Keratinocyte (primary cell): ENCODE measurements around the gene USP20. TPM values are rescaled to one million over a fixed set of nuclear protein-coding genes. Genes with fewer than 3 reads are reported as not detected.

Experiments
- DNase-seq: peaks from one replicate; pipeline ENCODE4 v3.0.0-alpha.2; 2011; ENCODE audit warnings: low read depth, missing footprints, low spot score
- FAIRE-seq: peaks from 2 replicates; lab custom pipeline; 2011; peaks lifted over from hg19 to GRCh38; lab: Jason Lieb, UNC
- H2AFZ ChIP-seq: 2 replicates; pipeline ENCODE4 v1.6.0; 2012; ENCODE audit warnings: low read length, control low read depth, inconsistent platforms; ENCODE audit not compliant: control insufficient read depth
- H3K27ac ChIP-seq: 2 replicates; pipeline ENCODE4 v1.5.1; 2011; ENCODE audit warnings: low read length; ENCODE audit not compliant: control insufficient read depth, insufficient read depth
- H3K27me3 ChIP-seq: 3 replicates; pipeline ENCODE4 v1.6.0; 2011; ENCODE audit warnings: low read length; ENCODE audit not compliant: control insufficient read depth, insufficient read depth; ENCODE audit errors: extremely low read depth
- H3K36me3 ChIP-seq, 2 experiments: 2 replicates in 1 of 2; 3 replicates in 1 of 2; pipeline ENCODE4 v1.5.1; 2011; ENCODE audit warnings: low read length in 2 of 2, mild to moderate bottlenecking in 1 of 2; ENCODE audit not compliant: control insufficient read depth in 2 of 2, insufficient read depth in 2 of 2; ENCODE audit errors: extremely low read depth in 1 of 2
- H3K4me1 ChIP-seq: 3 replicates; pipeline ENCODE4 v1.5.1; 2011; ENCODE audit warnings: low read length; ENCODE audit not compliant: control insufficient read depth, insufficient read depth; ENCODE audit errors: extremely low read depth
- H3K4me2 ChIP-seq: 3 replicates; pipeline ENCODE4 v1.6.0; 2011; ENCODE audit warnings: low read depth, low read length; ENCODE audit not compliant: control insufficient read depth, insufficient read depth; ENCODE audit errors: extremely low read depth
- H3K4me3 ChIP-seq, 3 experiments: fragments of 200-600 bp in 1 of 3; sonication (generic) in 1 of 3; 2 replicates in 2 of 3; 3 replicates in 1 of 3; pipeline ENCODE4 v1.5.1; 2011 to 2016; ENCODE audit warnings: low read length in 3 of 3, mild to moderate bottlenecking in 3 of 3, control low read depth in 2 of 3, inconsistent platforms in 1 of 3, low read depth in 1 of 3, mixed read lengths in 1 of 3, mixed run types in 1 of 3, moderate library complexity in 1 of 3; ENCODE audit not compliant: control insufficient read depth in 2 of 3, insufficient read depth in 2 of 3; ENCODE audit errors: extremely low read depth in 1 of 3
- H3K79me2 ChIP-seq: 2 replicates; pipeline ENCODE4 v1.6.0; 2012; ENCODE audit warnings: low read length; ENCODE audit not compliant: control insufficient read depth, insufficient read depth
- H3K9ac ChIP-seq: 3 replicates; pipeline ENCODE4 v1.6.0; 2011; ENCODE audit warnings: low read length; ENCODE audit not compliant: control insufficient read depth, insufficient read depth; ENCODE audit errors: extremely low read depth
- H3K9me1 ChIP-seq: 3 replicates; pipeline ENCODE4 v1.6.0; 2011; ENCODE audit warnings: low read length; ENCODE audit not compliant: control insufficient read depth, insufficient read depth; ENCODE audit errors: extremely low read depth
- H3K9me3 ChIP-seq: 2 replicates; pipeline ENCODE4 v1.5.1; 2012; ENCODE audit warnings: low read depth, low read length; ENCODE audit not compliant: control insufficient read depth
- H4K20me1 ChIP-seq: 3 replicates; pipeline ENCODE4 v1.6.0; 2011; ENCODE audit warnings: low read length; ENCODE audit not compliant: control insufficient read depth, insufficient read depth; ENCODE audit errors: extremely low read depth
- EZH2 ChIP-seq: IDR thresholded peaks from one replicate; pipeline ENCODE4 v1.6.1; 2012; ENCODE audit warnings: inconsistent platforms, mild to moderate bottlenecking, low read length, moderate library complexity
- dilution Hi-C: fragments of 300-500 bp; cut with MboI; formaldehyde crosslinking; loops from one replicate; pipeline ENCODE4 v1.7.0; 2020; ENCODE audit warnings: low sequenced_read_pairs; ENCODE audit not compliant: extremely low pct_ligation_motif_present
- polyA plus RNA-seq, 5 experiments: library from polyadenylated mRNA; depleted of rRNA in 3 of 5; stranded (reverse) in 3 of 5; stranded (forward) in 1 of 5; unstranded in 1 of 5; fragments of >200 nt; gene quantifications; 1 replicate in 1 of 5; 2 replicates in 3 of 5; 3 replicates in 1 of 5; pipeline versions ENCODE4 v1.2.1 to v1.2.3, GENCODE V29; 2011 to 2012; ENCODE audit warnings: missing spikeins in 2 of 5, low read depth in 1 of 5, low replicate concordance in 1 of 5
- TF ChIP-seq, protein P1 (sequence below), 3 experiments: IDR thresholded peaks in 1 of 3; conservative IDR thresholded peaks in 1 of 3; optimal IDR thresholded peaks in 1 of 3; 2 replicates in 2 of 3; 3 replicates in 1 of 3; pipeline versions ENCODE3 to v1.5.1; 2011; ENCODE audit warnings: low read length in 3 of 3, mild to moderate bottlenecking in 3 of 3, moderate library complexity in 2 of 3, control low read depth in 1 of 3, inconsistent platforms in 1 of 3; ENCODE audit not compliant: insufficient read depth in 2 of 3; ENCODE audit errors: extremely low read depth in 1 of 3

USP20 gene
- polyA plus RNA-seq, 1 donor (not counting 4 experiments of a cell fraction or from before 2014, with no cell fraction given), result 6.4 TPM

DNA sequence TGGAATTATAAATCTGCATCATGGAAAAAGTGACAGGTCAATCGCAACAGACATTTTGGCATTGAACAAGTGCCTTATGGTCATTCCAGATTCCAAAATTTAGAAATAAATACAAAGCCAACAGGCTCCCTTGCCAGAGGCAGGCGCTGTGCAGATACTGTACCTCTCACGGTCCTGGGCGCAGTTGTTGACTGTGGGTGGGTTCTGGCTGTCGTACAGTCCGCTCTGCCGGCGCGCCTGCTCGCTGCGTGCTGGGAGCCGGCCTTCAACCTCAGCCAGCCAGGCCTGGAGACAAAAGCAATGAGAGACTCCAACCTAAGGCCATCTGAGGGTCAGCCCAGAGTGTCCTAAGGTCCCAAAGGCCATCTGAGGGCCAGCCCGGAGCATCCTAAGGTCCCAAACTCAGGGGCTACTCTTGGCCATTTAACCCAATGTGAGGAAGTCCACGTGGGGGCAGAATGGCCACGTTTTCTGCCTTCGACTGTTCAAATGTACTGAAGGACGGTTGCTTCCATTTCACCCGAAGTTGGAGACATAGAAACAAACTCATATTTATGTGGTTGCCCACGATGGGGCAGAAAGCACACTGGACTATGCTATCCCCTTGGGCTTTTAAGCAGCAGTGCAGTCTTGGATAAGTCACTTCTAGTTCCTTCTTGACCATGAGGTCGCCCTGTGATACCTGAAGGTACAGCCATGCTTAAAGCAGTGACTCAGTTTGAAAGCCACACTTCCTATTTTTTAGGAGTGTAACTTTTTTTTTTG, 65.2 kb downstream of the USP20 start:
- no peak overlapping the region for H3K4me3 ChIP-seq
- H2AFZ ChIP-seq, result no peak overlapping the region
- no peaks in the 10 kb centered on the region for H3K9me3 ChIP-seq
- dilution Hi-C loops, result no loop called here
- no peaks in the 10 kb centered on the region for H3K27me3 ChIP-seq
- TF ChIP-seq, protein P1, sequence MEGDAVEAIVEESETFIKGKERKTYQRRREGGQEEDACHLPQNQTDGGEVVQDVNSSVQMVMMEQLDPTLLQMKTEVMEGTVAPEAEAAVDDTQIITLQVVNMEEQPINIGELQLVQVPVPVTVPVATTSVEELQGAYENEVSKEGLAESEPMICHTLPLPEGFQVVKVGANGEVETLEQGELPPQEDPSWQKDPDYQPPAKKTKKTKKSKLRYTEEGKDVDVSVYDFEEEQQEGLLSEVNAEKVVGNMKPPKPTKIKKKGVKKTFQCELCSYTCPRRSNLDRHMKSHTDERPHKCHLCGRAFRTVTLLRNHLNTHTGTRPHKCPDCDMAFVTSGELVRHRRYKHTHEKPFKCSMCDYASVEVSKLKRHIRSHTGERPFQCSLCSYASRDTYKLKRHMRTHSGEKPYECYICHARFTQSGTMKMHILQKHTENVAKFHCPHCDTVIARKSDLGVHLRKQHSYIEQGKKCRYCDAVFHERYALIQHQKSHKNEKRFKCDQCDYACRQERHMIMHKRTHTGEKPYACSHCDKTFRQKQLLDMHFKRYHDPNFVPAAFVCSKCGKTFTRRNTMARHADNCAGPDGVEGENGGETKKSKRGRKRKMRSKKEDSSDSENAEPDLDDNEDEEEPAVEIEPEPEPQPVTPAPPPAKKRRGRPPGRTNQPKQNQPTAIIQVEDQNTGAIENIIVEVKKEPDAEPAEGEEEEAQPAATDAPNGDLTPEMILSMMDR (optimal IDR thresholded peaks at IDR 0.05 in 1 of 3, IDR thresholded peaks at IDR 0.05 in 1 of 3, conservative IDR thresholded peaks at IDR 0.05 in 1 of 3; ENCODE audit: extremely low read depth in 1 of 3, insufficient read depth in 2 of 3, low read length in 3 of 3), result no peak
- TF ChIP-seq EZH2, result no peak
- no peaks in the 10 kb centered on the region for H4K20me1 ChIP-seq
- FAIRE-seq (no peak), DNase-seq (no peak)
- H3K9ac ChIP-seq, result no peak overlapping the region
- no peak overlapping the region for H3K27ac ChIP-seq
- no peaks in the 10 kb centered on the region for H3K79me2 ChIP-seq
- no peaks in the 10 kb centered on the region for H3K4me1 ChIP-seq
- H3K36me3 ChIP-seq, result peaks cover 0 to 4% of the 10 kb centered on the region in 2 experiments
- no peak overlapping the region for H3K4me2 ChIP-seq
- no peaks in the 10 kb centered on the region for H3K9me1 ChIP-seq

DNA sequence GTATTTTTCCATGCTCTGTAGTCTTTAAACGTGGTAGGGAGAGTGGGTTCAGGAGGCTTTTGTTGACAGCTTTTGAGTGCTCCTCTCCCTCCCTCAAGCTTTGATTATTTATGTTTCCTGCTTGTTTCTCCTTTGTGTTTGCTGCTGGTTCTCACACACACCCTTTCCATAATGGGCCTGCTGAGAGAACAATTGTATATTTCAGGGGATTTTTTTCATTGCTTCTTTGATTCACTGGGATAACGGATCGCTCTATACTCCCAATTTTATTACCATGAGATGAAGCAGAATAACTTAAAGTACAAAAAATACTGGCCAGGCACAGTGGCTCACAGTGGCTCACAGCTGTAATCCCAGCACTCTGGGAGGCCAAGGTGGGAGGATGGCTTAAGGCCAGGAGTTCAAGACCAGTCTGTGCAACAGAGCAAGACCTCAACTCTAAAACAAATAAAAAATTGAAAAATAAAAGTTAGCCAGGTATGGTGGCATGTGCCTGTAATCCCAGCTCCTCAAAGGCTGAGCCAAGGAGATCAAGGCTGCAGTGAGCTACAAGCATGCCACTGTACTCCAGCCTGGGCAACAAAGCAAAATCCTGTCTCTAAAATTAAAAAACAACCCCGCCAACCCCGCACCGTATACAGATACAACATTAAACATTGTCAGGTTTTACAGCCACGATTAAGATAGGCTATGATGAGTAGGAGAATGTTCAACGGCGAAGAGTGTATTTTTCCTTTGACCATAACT, 66.9 kb downstream of the USP20 start:
- Histone ChIP-seq H3K27me3 (no peaks in the 10 kb centered on the region), H4K20me1 (no peaks in the 10 kb centered on the region), H3K9me3 (no peaks in the 10 kb centered on the region), H3K9me1 (no peaks in the 10 kb centered on the region), H3K36me3 (peaks cover 0 to 3% of the 10 kb centered on the region in 2 experiments), H3K4me1 (peaks cover under 1% of the 10 kb centered on the region), H3K27ac (no peak overlapping the region), H3K9ac (no peak overlapping the region), H2AFZ (no peak overlapping the region), H3K4me3 (no peak overlapping the region), H3K79me2 (no peaks in the 10 kb centered on the region), H3K4me2 (no peak overlapping the region)
- FAIRE-seq, result no peak
- dilution Hi-C loops, result no loop called here
- TF ChIP-seq, protein P1 (optimal IDR thresholded peaks at IDR 0.05 in 1 of 3, IDR thresholded peaks at IDR 0.05 in 1 of 3, conservative IDR thresholded peaks at IDR 0.05 in 1 of 3; ENCODE audit: extremely low read depth in 1 of 3, insufficient read depth in 2 of 3, low read length in 3 of 3), result no peak
- no peak for TF ChIP-seq EZH2
- no peak for DNase-seq
